ENCODE results near the gene NKD1. TPM values are rescaled to one million over a fixed set of nuclear protein-coding genes. Genes with fewer than 3 reads are reported as not detected.
"Not testable (repeated sequence)": the region's sequence is repeated elsewhere in the genome, so short reads cannot be mapped to it uniquely, and the experiment has no call there.

The NKD1 gene
- polyA plus RNA-seq, 3 donors: 0.01 TPM; not detected in 2

GRCh38 chr16:50534958-50535357 lies 13.2 kb upstream of the NKD1 start:
- no peak overlapping the region for H2AFZ ChIP-seq (ENCODE audit: insufficient read depth, low read depth, low read length, poor library complexity, severe bottlenecking)
- WGBS (ENCODE audit: insufficient coverage): no CpG with 5 or more reads among the region's 2 CpGs
- no peaks in the 10 kb centered on the region for H3K4me1 ChIP-seq (ENCODE audit: control insufficient read depth in 1 of 2, insufficient read depth in 2 of 2, low read length in 2 of 2)
- intact Hi-C loops (cut with micrococcal nuclease): no loop called here
- Mint-ChIP-seq H3K4me1 (no peaks in the 10 kb centered on the region), H3K27ac (no peak overlapping the region), H3K9me3 (peaks cover 2 to 16% (median 8%) of the 10 kb centered on the region in 7 donors), H3K4me3 (no peak overlapping the region), H3K27me3 (ENCODE audit: low read depth in 3 of 3) (peaks cover 2 to 16% (median 6%) of the 10 kb centered on the region in 3 donors), H3K36me3 (no peaks in the 10 kb centered on the region)
- no peaks in the 10 kb centered on the region for H3K9me3 ChIP-seq (replicated peaks in 1 of 2; ENCODE audit: control insufficient read depth in 1 of 2, insufficient read depth in 1 of 2, low read length in 2 of 2)
- H3K36me3 ChIP-seq (replicated peaks in 1 of 2; ENCODE audit: control insufficient read depth in 1 of 2, insufficient read depth in 2 of 2, low read length in 2 of 2): no peaks in the 10 kb centered on the region
- no peaks in the 10 kb centered on the region for H4K20me1 ChIP-seq (ENCODE audit: insufficient read depth, low read length)
- no peak for DNase-seq
- H3K27ac ChIP-seq (ENCODE audit: low read depth in 1 of 2, low read length in 2 of 2): no peak overlapping the region
- H3K4me2 ChIP-seq (replicated peaks; ENCODE audit: extremely low read depth, low read length, poor library complexity, severe bottlenecking): no peak overlapping the region
- H3K4me3 ChIP-seq (replicated peaks in 1 of 3; ENCODE audit: low read depth in 2 of 3, low read length in 3 of 3): no peak overlapping the region
- no peaks in the 10 kb centered on the region for H3K27me3 ChIP-seq (ENCODE audit: control insufficient read depth in 2 of 2, insufficient read depth in 2 of 2, low read length in 2 of 2)
- no peaks in the 10 kb centered on the region for H3K79me2 ChIP-seq (ENCODE audit: insufficient read depth, low read length)
- H3K9ac ChIP-seq (ENCODE audit: insufficient read depth, low read length, poor library complexity, severe bottlenecking): no peak overlapping the region
- TF ChIP-seq CTCF (IDR thresholded peaks at IDR 0.05): no peak

- intact Hi-C loops (cut with micrococcal nuclease): no loop called here
- no peaks in the 10 kb centered on the region for H3K9me3 ChIP-seq (replicated peaks in 1 of 2; ENCODE audit: control insufficient read depth in 1 of 2, insufficient read depth in 1 of 2, low read length in 2 of 2)
- DNase-seq: no peak
- no peak overlapping the region for H2AFZ ChIP-seq (ENCODE audit: insufficient read depth, low read depth, low read length, poor library complexity, severe bottlenecking)
- H3K9me3 Mint-ChIP-seq: peaks cover 0 to 11% (median 5%) of the 10 kb centered on the region in 7 donors
- H3K27me3 Mint-ChIP-seq (ENCODE audit: low read depth in 3 of 3): peaks cover 4 to 16% (median 4%) of the 10 kb centered on the region in 3 donors
- H3K79me2 ChIP-seq (ENCODE audit: insufficient read depth, low read length): no peaks in the 10 kb centered on the region
- no peaks in the 10 kb centered on the region for H3K36me3 Mint-ChIP-seq
- no peak for TF ChIP-seq CTCF (IDR thresholded peaks at IDR 0.05)
- no peaks in the 10 kb centered on the region for H3K27me3 ChIP-seq (ENCODE audit: control insufficient read depth in 2 of 2, insufficient read depth in 2 of 2, low read length in 2 of 2)
- H4K20me1 ChIP-seq (ENCODE audit: insufficient read depth, low read length): no peaks in the 10 kb centered on the region
- WGBS (ENCODE audit: insufficient coverage): 88% methylated on average over 8 of the region's 12 CpGs
- no peak overlapping the region for H3K4me3 ChIP-seq (replicated peaks in 1 of 3; ENCODE audit: low read depth in 2 of 3, low read length in 3 of 3)
- no peak overlapping the region for H3K27ac ChIP-seq (ENCODE audit: low read depth in 1 of 2, low read length in 2 of 2)
- no peak overlapping the region for H3K27ac Mint-ChIP-seq
- no peak overlapping the region for H3K4me3 Mint-ChIP-seq
- no peaks in the 10 kb centered on the region for H3K36me3 ChIP-seq (replicated peaks in 1 of 2; ENCODE audit: control insufficient read depth in 1 of 2, insufficient read depth in 2 of 2, low read length in 2 of 2)
- H3K4me2 ChIP-seq (replicated peaks; ENCODE audit: extremely low read depth, low read length, poor library complexity, severe bottlenecking): no peak overlapping the region
- no peaks in the 10 kb centered on the region for H3K4me1 Mint-ChIP-seq
- H3K9ac ChIP-seq (ENCODE audit: insufficient read depth, low read length, poor library complexity, severe bottlenecking): no peak overlapping the region
- no peaks in the 10 kb centered on the region for H3K4me1 ChIP-seq (ENCODE audit: control insufficient read depth in 1 of 2, insufficient read depth in 2 of 2, low read length in 2 of 2)
These were observed 12.5 kb upstream of the NKD1 start for GRCh38 chr16:50535506-50536257.

- H3K27ac ChIP-seq (ENCODE audit: low read depth in 1 of 2, low read length in 2 of 2); H3K36me3 ChIP-seq (replicated peaks in 1 of 2; ENCODE audit: control insufficient read depth in 1 of 2, insufficient read depth in 2 of 2, low read length in 2 of 2); H3K4me1 ChIP-seq (ENCODE audit: control insufficient read depth in 1 of 2, insufficient read depth in 2 of 2, low read length in 2 of 2); H2AFZ ChIP-seq (ENCODE audit: insufficient read depth, low read depth, low read length, poor library complexity, severe bottlenecking); H3K9me3 ChIP-seq (replicated peaks in 1 of 2; ENCODE audit: control insufficient read depth in 1 of 2, insufficient read depth in 1 of 2, low read length in 2 of 2); intact Hi-C loops (cut with micrococcal nuclease); H3K27ac Mint-ChIP-seq; DNase-seq; H3K9ac ChIP-seq (ENCODE audit: insufficient read depth, low read length, poor library complexity, severe bottlenecking); H3K4me3 Mint-ChIP-seq; H3K36me3 Mint-ChIP-seq; H3K27me3 ChIP-seq (ENCODE audit: control insufficient read depth in 2 of 2, insufficient read depth in 2 of 2, low read length in 2 of 2); H3K4me1 Mint-ChIP-seq; H3K4me2 ChIP-seq (replicated peaks; ENCODE audit: extremely low read depth, low read length, poor library complexity, severe bottlenecking); H3K79me2 ChIP-seq (ENCODE audit: insufficient read depth, low read length); H3K4me3 ChIP-seq (replicated peaks in 1 of 3; ENCODE audit: low read depth in 2 of 3, low read length in 3 of 3); H4K20me1 ChIP-seq (ENCODE audit: insufficient read depth, low read length): not testable (repeated sequence)
- Mint-ChIP-seq H3K9me3 (peaks cover 0 to 12% (median 5%) of the 10 kb centered on the region in 7 donors), H3K27me3 (ENCODE audit: low read depth in 3 of 3) (peaks cover 4 to 16% (median 7%) of the 10 kb centered on the region in 3 donors)
- 93% methylated on average over 3 of the region's 7 CpGs for WGBS (ENCODE audit: insufficient coverage)
These were observed 11.9 kb upstream of the NKD1 start for GRCh38 chr16:50536258-50536645.
